ENCODE results near the gene IQGAP2.

GRCh38 chr5:76439929-76440328 lies 36.8 kb downstream of the IQGAP2 start:
- TF ChIP-seq GATA2 (IDR thresholded peaks at IDR 0.05; ENCODE audit: low read depth, low read length) (no peak), GATA3 (IDR thresholded peaks at IDR 0.05; ENCODE audit: low read depth, low read length) (no peak)

Measured in SH-SY5Y (cell line).